COLO668 (cell line): Measurements from ENCODE around the gene SERINC5.
"Not testable (repeated sequence)": the region's sequence is repeated elsewhere in the genome, so short reads cannot be mapped to it uniquely, and the experiment has no call there.

ENCODE experiments used
- DNase-seq: peaks from one replicate; lab custom pipeline; 2025; ENCODE audit not compliant: unreplicated experiment; lab: John Stamatoyannopoulos, UW

The SERINC5 gene

GRCh38 chr5:80198920-80199319, 56.9 kb downstream of the SERINC5 start:
- DNase-seq: no peak

- DNase-seq: no peak
Measured at GRCh38 chr5:80198399-80198798, 57.4 kb downstream of the SERINC5 start.

GRCh38 chr5:80195837-80196400, 59.9 kb downstream of the SERINC5 start:
- no peak for DNase-seq

GRCh38 chr5:80194468-80194867, 61.4 kb downstream of the SERINC5 start:
- no peak for DNase-seq

GRCh38 chr5:80193401-80193800, 62.4 kb downstream of the SERINC5 start:
- peak; percentile 28 for DNase-seq

GRCh38 chr5:80192507-80193241, 63.2 kb downstream of the SERINC5 start:
- DNase-seq: no peak

GRCh38 chr5:80191991-80192398, 63.9 kb downstream of the SERINC5 start:
- no peak for DNase-seq

GRCh38 chr5:80191397-80191796, 64.5 kb downstream of the SERINC5 start:
- no peak for DNase-seq

GRCh38 chr5:80190960-80191359, 64.9 kb downstream of the SERINC5 start:
- no peak for DNase-seq

- DNase-seq: no peak
Measured at GRCh38 chr5:80189701-80190100, 66.1 kb downstream of the SERINC5 start.

- DNase-seq: no peak
Measured at GRCh38 chr5:80189201-80189600, 66.6 kb downstream of the SERINC5 start.

GRCh38 chr5:80187421-80188090, 68.3 kb downstream of the SERINC5 start:
- DNase-seq: no peak

GRCh38 chr5:80185535-80185934, 70.3 kb downstream of the SERINC5 start:
- DNase-seq: not testable (repeated sequence)

GRCh38 chr5:80185095-80185494, 70.8 kb downstream of the SERINC5 start:
- DNase-seq: no peak

- peak; percentile 70 for DNase-seq
Measured at GRCh38 chr5:80184235-80185023, 71.4 kb downstream of the SERINC5 start.

GRCh38 chr5:80183728-80184234, 72.1 kb downstream of the SERINC5 start:
- DNase-seq: not testable (repeated sequence)

GRCh38 chr5:80182809-80183580, 72.9 kb downstream of the SERINC5 start:
- no peak for DNase-seq

- DNase-seq: peak; percentile 49
Measured at GRCh38 chr5:80181618-80182211, 74.1 kb downstream of the SERINC5 start.

GRCh38 chr5:80177236-80177635, 78.6 kb downstream of the SERINC5 start:
- DNase-seq: no peak

- no peak for DNase-seq
Measured at GRCh38 chr5:80175337-80175736, 80.5 kb downstream of the SERINC5 start.
